Spleen (tissue), 11 donors: ENCODE measurements around the gene TSPAN15. TPM values are rescaled to one million over a fixed set of nuclear protein-coding genes. Genes with fewer than 3 reads are reported as not detected.

Source experiments
- DNase-seq: peaks from one replicate; pipeline ENCODE4 v3.0.0-alpha.2; 2020
- H3K27ac ChIP-seq, 8 donors: fragments of 200-600 bp; sonication (generic) in 7 of 8; 1 replicate in 4 of 8; 2 replicates in 4 of 8; pipeline versions ENCODE4 v1.5.0 to v1.8.0; 2016 to 2021; ENCODE audit warnings: inconsistent platforms in 4 of 8, mild to moderate bottlenecking in 4 of 8, moderate library complexity in 1 of 8
- H3K27me3 ChIP-seq, 7 donors: fragments of 200-600 bp; sonication (generic) in 6 of 7; replicated peaks in 1 of 7; 1 replicate in 4 of 7; 2 replicates in 3 of 7; pipeline versions ENCODE4 v1.5.0 to v1.8.0; 2016 to 2021; ENCODE audit warnings: inconsistent platforms in 3 of 7, mild to moderate bottlenecking in 1 of 7
- H3K36me3 ChIP-seq, 6 donors: fragments of 200-600 bp; sonication (generic) in 5 of 6; 1 replicate in 4 of 6; 2 replicates in 2 of 6; pipeline versions ENCODE4 v1.5.0 to v1.8.0; 2016 to 2021; ENCODE audit warnings: inconsistent platforms in 2 of 6
- H3K4me1 ChIP-seq, 6 donors: fragments of 200-600 bp; sonication (generic) in 5 of 6; 1 replicate in 3 of 6; 2 replicates in 3 of 6; pipeline versions ENCODE4 v1.5.0 to v1.8.0; 2016 to 2021; ENCODE audit warnings: inconsistent platforms in 3 of 6
- H3K4me3 ChIP-seq, 8 donors: fragments of 200-600 bp; sonication (generic) in 7 of 8; 1 replicate in 4 of 8; 2 replicates in 4 of 8; pipeline versions ENCODE4 v1.5.0 to v1.8.0; 2016 to 2021; ENCODE audit warnings: inconsistent platforms in 4 of 8, mild to moderate bottlenecking in 4 of 8, moderate library complexity in 2 of 8
- H3K9me3 ChIP-seq, 8 donors: fragments of 200-600 bp; sonication (generic) in 7 of 8; 1 replicate in 4 of 8; 2 replicates in 4 of 8; pipeline versions ENCODE4 v1.5.0 to v1.8.0; 2016 to 2021; ENCODE audit warnings: inconsistent platforms in 4 of 8
- POLR2A ChIP-seq, 3 donors: fragments of 450-650 bp; IDR thresholded peaks; one replicate each; pipeline ENCODE4 v1.5.1; 2017; ENCODE audit warnings: antibody characterized with exemption in 3 of 3, mild to moderate bottlenecking in 1 of 3
- POLR2AphosphoS5 ChIP-seq, 3 donors: sonication (generic); formaldehyde crosslinking; IDR thresholded peaks; one replicate each; pipeline ENCODE4 v1.5.1; 2017; ENCODE audit warnings: antibody characterized with exemption in 3 of 3
- WGBS, 5 donors: extraction: QIAGEN DNeasy Blood & Tissue Kit in 3 of 5; methylation state at CpG; one replicate each; pipeline versions ENCODE4 v1.1.5 to v1.1.7; 2013 to 2018; 5-methylcytosine and 5-hydroxymethylcytosine counted together
- intact Hi-C: fragments of 100-400 bp; cut with DNase I; formaldehyde crosslinking; loops from one replicate; pipeline ENCODE4 v1.15.0; 2023; ENCODE audit warnings: low total_unique reads
- polyA plus RNA-seq, 3 donors: library from polyadenylated mRNA; stranded (reverse); fragments of 200-250 nt; gene quantifications; one replicate each; pipeline ENCODE4 v1.2.1, GENCODE V29; 2013
- total RNA-seq, 7 donors: library from RNA; depleted of rRNA in 3 of 7; stranded (reverse); fragments of >200 nt in 3 of 7; fragmentation: NEBNext Ultra II Directional in 4 of 7; extraction: Animal tissue kit (Norgen Biotek cat#: 25700) in 4 of 7; gene quantifications; one replicate each; pipeline versions ENCODE4 v1.1.0 to v1.2.1, GENCODE V29; 2016 to 2021
- TF ChIP-seq, protein P1 (sequence below), 11 experiments: fragments of 200-600 bp in 7 of 11; fragments of 450-650 bp in 4 of 11; sonication (generic) in 4 of 11; IDR thresholded peaks in 8 of 11; conservative IDR thresholded peaks in 3 of 11; 1 replicate in 7 of 11; 2 replicates in 4 of 11; pipeline versions ENCODE4 v1.4.0 to v1.8.0; 2016 to 2021; ENCODE audit warnings: antibody characterized with exemption in 11 of 11, inconsistent platforms in 4 of 11, mild to moderate bottlenecking in 1 of 11
- donor health status: healthy with polysubstance abuse.
- donor health status: DM: no; HTN: no; CAD: no; lungs with moderate emphysema.
- donor health status: DM: no; HTN: no; CAD: no.
- donor health status: Bipolar disorder and iron deficiency.
- donor health status: healthy.
- donor health status: DM: no; HTN: no; CAD: no.
- donor health status: DM: yes; HTN: yes; CAD: no.

TSPAN15 gene
- total and polyA plus RNA-seq, 10 donors: 13.5 to 68.4 (median 41.3) TPM

GRCh38 chr10:69498711-69499471 lies 47.6 kb downstream of the TSPAN15 start:
- TF ChIP-seq POLR2AphosphoS5 (IDR thresholded peaks at IDR 0.05) (no peak), POLR2A (IDR thresholded peaks at IDR 0.05) (no peak)
- TF ChIP-seq, protein P1, sequence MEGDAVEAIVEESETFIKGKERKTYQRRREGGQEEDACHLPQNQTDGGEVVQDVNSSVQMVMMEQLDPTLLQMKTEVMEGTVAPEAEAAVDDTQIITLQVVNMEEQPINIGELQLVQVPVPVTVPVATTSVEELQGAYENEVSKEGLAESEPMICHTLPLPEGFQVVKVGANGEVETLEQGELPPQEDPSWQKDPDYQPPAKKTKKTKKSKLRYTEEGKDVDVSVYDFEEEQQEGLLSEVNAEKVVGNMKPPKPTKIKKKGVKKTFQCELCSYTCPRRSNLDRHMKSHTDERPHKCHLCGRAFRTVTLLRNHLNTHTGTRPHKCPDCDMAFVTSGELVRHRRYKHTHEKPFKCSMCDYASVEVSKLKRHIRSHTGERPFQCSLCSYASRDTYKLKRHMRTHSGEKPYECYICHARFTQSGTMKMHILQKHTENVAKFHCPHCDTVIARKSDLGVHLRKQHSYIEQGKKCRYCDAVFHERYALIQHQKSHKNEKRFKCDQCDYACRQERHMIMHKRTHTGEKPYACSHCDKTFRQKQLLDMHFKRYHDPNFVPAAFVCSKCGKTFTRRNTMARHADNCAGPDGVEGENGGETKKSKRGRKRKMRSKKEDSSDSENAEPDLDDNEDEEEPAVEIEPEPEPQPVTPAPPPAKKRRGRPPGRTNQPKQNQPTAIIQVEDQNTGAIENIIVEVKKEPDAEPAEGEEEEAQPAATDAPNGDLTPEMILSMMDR (IDR thresholded peaks at IDR 0.05 in 8 of 11, conservative IDR thresholded peaks at IDR 0.05 in 3 of 11): no peak
- no peak overlapping the region for H3K4me3 ChIP-seq
- H3K9me3 ChIP-seq: no peaks in the 10 kb centered on the region
- H3K36me3 ChIP-seq: peaks cover 0 to 46% (median 0%) of the 10 kb centered on the region in 6 donors
- no peaks in the 10 kb centered on the region for H3K27me3 ChIP-seq
- intact Hi-C loops: no loop called here
- WGBS, 5 donors: 86 to 94% (median 88%) methylated on average over 10 of the region's 10 CpGs
- H3K27ac ChIP-seq: no peak overlapping the region
- peak; percentile 41 for DNase-seq
- peaks cover 0 to 19% (median 5%) of the 10 kb centered on the region in 6 donors for H3K4me1 ChIP-seq

- peaks cover 0 to 19% (median 5%) of the 10 kb centered on the region in 6 donors for H3K4me1 ChIP-seq
- TF ChIP-seq, protein P1 (IDR thresholded peaks at IDR 0.05 in 8 of 11, conservative IDR thresholded peaks at IDR 0.05 in 3 of 11): no peak
- no peak for TF ChIP-seq POLR2A (IDR thresholded peaks at IDR 0.05)
- TF ChIP-seq POLR2AphosphoS5 (IDR thresholded peaks at IDR 0.05): no peak
- no peak overlapping the region for H3K27ac ChIP-seq
- 79 to 90% (median 89%) methylated on average over 9 of the region's 9 CpGs for WGBS, 5 donors
- no peaks in the 10 kb centered on the region for H3K27me3 ChIP-seq
- H3K9me3 ChIP-seq: no peaks in the 10 kb centered on the region
- H3K36me3 ChIP-seq: peaks cover 0 to 57% (median 0%) of the 10 kb centered on the region in 6 donors
- peak; percentile 53 for DNase-seq
- no peak overlapping the region for H3K4me3 ChIP-seq
- intact Hi-C loops: no loop called here
Observed at GRCh38 chr10:69499726-69500689, 48.7 kb downstream of the TSPAN15 start.

DNA sequence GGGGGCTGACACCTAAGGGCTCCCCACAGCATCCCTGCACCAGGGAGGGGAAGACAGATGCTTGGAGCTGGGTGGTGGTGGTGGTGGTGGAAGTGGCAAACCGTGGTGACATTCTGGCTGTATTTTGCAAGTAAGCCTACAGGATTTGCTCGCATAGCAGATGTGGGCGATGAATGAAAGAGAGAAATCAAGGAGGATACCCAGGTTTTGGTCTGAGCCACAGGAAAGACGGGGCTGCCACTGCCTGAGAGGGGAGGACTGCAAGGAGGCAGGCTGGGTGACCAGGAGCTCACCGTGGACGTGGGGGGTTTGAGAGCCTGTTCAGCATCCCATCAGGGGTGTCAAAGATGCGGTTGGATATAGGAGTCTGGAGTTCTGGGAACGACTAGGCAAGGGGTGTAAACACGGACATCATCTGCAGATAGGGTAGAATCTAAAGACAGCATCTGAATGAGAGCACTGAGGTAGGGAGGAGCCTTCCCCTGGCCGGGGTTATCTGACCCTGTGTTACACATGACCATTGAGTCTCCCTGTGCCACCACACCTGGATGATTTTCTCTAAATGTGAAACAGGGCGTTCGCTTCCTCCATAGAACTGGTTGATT lies 49.7 kb downstream of the TSPAN15 start:
- Histone ChIP-seq H3K36me3 (peaks cover 0 to 51% (median 0%) of the 10 kb centered on the region in 6 donors), H3K9me3 (no peaks in the 10 kb centered on the region), H3K4me1 (peaks cover 0 to 19% (median 5%) of the 10 kb centered on the region in 6 donors), H3K27me3 (no peaks in the 10 kb centered on the region), H3K27ac (no peak overlapping the region), H3K4me3 (no peak overlapping the region)
- DNase-seq: peak; percentile 62
- intact Hi-C loops: no loop called here
- 76 to 89% (median 83%) methylated on average over 12 of the region's 12 CpGs for WGBS, 5 donors
- TF ChIP-seq, protein P1 (IDR thresholded peaks at IDR 0.05 in 8 of 11, conservative IDR thresholded peaks at IDR 0.05 in 3 of 11): no peak
- TF ChIP-seq POLR2A (IDR thresholded peaks at IDR 0.05) (no peak), POLR2AphosphoS5 (IDR thresholded peaks at IDR 0.05) (no peak)
